ENCODE measurements around the gene FLNC. TPM values are rescaled to one million over a fixed set of nuclear protein-coding genes. Genes with fewer than 3 reads are reported as not detected.

The FLNC gene
- total and polyA plus RNA-seq, 2 donors (not counting 1 experiment from before 2014, with no cell fraction given): 0.01 TPM; not detected in 1

- Histone ChIP-seq H3K9me3 (ENCODE audit: control extremely low read depth in 1 of 3, control insufficient read depth in 2 of 3, insufficient read depth in 1 of 3, low read length in 2 of 3) (peaks cover 0 to 8% (median 5%) of the 10 kb centered on the region in 3 donors), H3K27ac (ENCODE audit: low read length in 2 of 2) (no peak overlapping the region), H3K27me3 (replicated peaks in 1 of 4; ENCODE audit: control extremely low read depth in 1 of 4, control insufficient read depth in 3 of 4, insufficient read depth in 4 of 4, low read length in 3 of 4) (peaks cover 0 to 20% (median 4%) of the 10 kb centered on the region in 4 experiments), H3K4me2 (replicated peaks; ENCODE audit: low read depth, low read length, poor library complexity, severe bottlenecking) (no peak overlapping the region), H4K20me1 (ENCODE audit: control insufficient read depth, insufficient read depth, low read length, poor library complexity, severe bottlenecking) (no peaks in the 10 kb centered on the region), H3K79me2 (ENCODE audit: control insufficient read depth, insufficient read depth, low read length) (no peaks in the 10 kb centered on the region), H3K4me1 (ENCODE audit: control insufficient read depth in 2 of 2, insufficient read depth in 2 of 2, low read length in 2 of 2) (peaks cover 7 to 12% of the 10 kb centered on the region in 2 donors), H3K36me3 (replicated peaks in 1 of 2; ENCODE audit: control extremely low read depth in 1 of 2, control insufficient read depth in 1 of 2, extremely low read depth in 1 of 2, insufficient read depth in 2 of 2, low read length in 1 of 2) (no peaks in the 10 kb centered on the region), H3K9ac (ENCODE audit: low read length) (no peak overlapping the region), H2AFZ (ENCODE audit: insufficient read depth, low read depth, low read length, poor library complexity, severe bottlenecking) (no peak overlapping the region), H3K4me3 (ENCODE audit: control extremely low read depth in 1 of 5, extremely low read depth in 1 of 5, insufficient read depth in 1 of 5, low read depth in 2 of 5, low read length in 4 of 5) (no peak overlapping the region)
- Mint-ChIP-seq H3K9me3 (ENCODE audit: insufficient read depth) (no peaks in the 10 kb centered on the region), H3K27ac (no peak overlapping the region), H3K4me1 (peaks cover 4% of the 10 kb centered on the region), H3K27me3 (peaks cover 3% of the 10 kb centered on the region), H3K4me3 (no peak overlapping the region)
- TF ChIP-seq CTCF (IDR thresholded peaks at IDR 0.05) (no peak), EZH2 (IDR thresholded peaks at IDR 0.05; ENCODE audit: borderline replicate concordance, insufficient read depth, low read depth, low read length, poor library complexity, severe bottlenecking) (no peak)
- ChIA-PET CTCF (no interaction called here), POLR2A (no interaction called here)
- ATAC-seq (ENCODE audit: low read depth) (no peak), DNase-seq (no peak)
- intact Hi-C loops (cut with micrococcal nuclease): no loop called here
- WGBS (ENCODE audit: insufficient coverage): 81% methylated on average over 3 of the region's 3 CpGs
Measured at GRCh38 chr7:128895320-128895719, 65.1 kb downstream of the FLNC start.

- POLR2A ChIA-PET: no interaction called here
- TF ChIP-seq CTCF (IDR thresholded peaks at IDR 0.05): no peak
- Histone ChIP-seq H3K27me3 (replicated peaks in 1 of 4; ENCODE audit: control extremely low read depth in 1 of 4, control insufficient read depth in 3 of 4, insufficient read depth in 4 of 4, low read length in 3 of 4) (peaks cover 0 to 3% (median 0%) of the 10 kb centered on the region in 4 experiments), H3K9me3 (ENCODE audit: control extremely low read depth in 1 of 3, control insufficient read depth in 2 of 3, insufficient read depth in 1 of 3, low read length in 2 of 3) (peaks cover 2 to 8% (median 5%) of the 10 kb centered on the region in 3 donors), H3K4me2 (replicated peaks; ENCODE audit: low read depth, low read length, poor library complexity, severe bottlenecking) (no peak overlapping the region), H3K36me3 (replicated peaks in 1 of 2; ENCODE audit: control extremely low read depth in 1 of 2, control insufficient read depth in 1 of 2, extremely low read depth in 1 of 2, insufficient read depth in 2 of 2, low read length in 1 of 2) (no peaks in the 10 kb centered on the region), H2AFZ (ENCODE audit: insufficient read depth, low read depth, low read length, poor library complexity, severe bottlenecking) (no peak overlapping the region), H3K27ac (ENCODE audit: low read length in 2 of 2) (no peak overlapping the region), H3K4me3 (ENCODE audit: control extremely low read depth in 1 of 5, extremely low read depth in 1 of 5, insufficient read depth in 1 of 5, low read depth in 2 of 5, low read length in 4 of 5) (no peak overlapping the region), H3K9ac (ENCODE audit: low read length) (no peak overlapping the region), H3K4me1 (ENCODE audit: control insufficient read depth in 2 of 2, insufficient read depth in 2 of 2, low read length in 2 of 2) (peaks cover 0 to 2% of the 10 kb centered on the region in 2 donors), H4K20me1 (ENCODE audit: control insufficient read depth, insufficient read depth, low read length, poor library complexity, severe bottlenecking) (no peaks in the 10 kb centered on the region), H3K79me2 (ENCODE audit: control insufficient read depth, insufficient read depth, low read length) (no peaks in the 10 kb centered on the region)
- H3K4me1 Mint-ChIP-seq: peaks cover 1% of the 10 kb centered on the region
- H3K27me3 Mint-ChIP-seq: peaks cover 6% of the 10 kb centered on the region
- ATAC-seq (ENCODE audit: low read depth): no peak
- DNase-seq: peak; percentile 31
- intact Hi-C loops (cut with micrococcal nuclease): no loop called here
- CTCF ChIA-PET: interaction anchor here (0.5 to 3.5 kb wide), 4 partner anchors 41 to 265 kb away, joined by 3 to 17 read pairs (median 3); no protein-coding TSS in a partner anchor
- no peak overlapping the region for H3K4me3 Mint-ChIP-seq
- H3K27ac Mint-ChIP-seq: no peak overlapping the region
- H3K9me3 Mint-ChIP-seq (ENCODE audit: insufficient read depth): no peaks in the 10 kb centered on the region
Measured at GRCh38 chr7:128899392-128899791, 69.2 kb downstream of the FLNC start.

Measured in B cell (primary cell).